22Rv1 (cell line): ENCODE results near the gene UCP2.

ENCODE experiments used
- ZFX ChIP-seq: fragments of 450-650 bp; IDR thresholded peaks from 2 replicates; pipeline ENCODE4 v1.6.1; 2017; ENCODE audit warnings: antibody characterized with exemption, borderline replicate concordance
- TF ChIP-seq, protein P1 (sequence below): fragments of 450-650 bp; IDR thresholded peaks from 2 replicates; pipeline ENCODE4 v1.5.1; 2017; ENCODE audit warnings: mild to moderate bottlenecking

DNA sequence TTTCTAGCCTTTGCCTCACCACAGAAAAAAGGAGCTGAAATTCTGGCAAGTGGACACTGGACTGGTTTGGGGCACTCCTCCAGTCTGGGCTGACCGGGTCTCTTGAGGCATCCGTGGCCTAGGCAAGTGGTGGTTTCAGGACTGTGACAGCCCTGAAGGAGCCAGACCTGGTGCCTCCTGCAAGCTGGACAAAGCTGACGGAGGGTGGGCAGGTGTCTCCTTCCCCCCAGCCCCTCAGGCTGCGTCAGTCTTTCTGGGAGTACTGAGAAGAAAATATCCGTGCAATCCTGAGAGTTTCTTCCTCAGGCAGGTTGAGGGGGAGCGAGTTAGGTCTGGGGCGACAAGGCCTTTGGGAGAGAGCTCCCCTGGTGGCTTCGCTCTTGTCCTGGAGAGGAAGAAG, 30.5 kb upstream of the UCP2 start:
- TF ChIP-seq, protein P1, sequence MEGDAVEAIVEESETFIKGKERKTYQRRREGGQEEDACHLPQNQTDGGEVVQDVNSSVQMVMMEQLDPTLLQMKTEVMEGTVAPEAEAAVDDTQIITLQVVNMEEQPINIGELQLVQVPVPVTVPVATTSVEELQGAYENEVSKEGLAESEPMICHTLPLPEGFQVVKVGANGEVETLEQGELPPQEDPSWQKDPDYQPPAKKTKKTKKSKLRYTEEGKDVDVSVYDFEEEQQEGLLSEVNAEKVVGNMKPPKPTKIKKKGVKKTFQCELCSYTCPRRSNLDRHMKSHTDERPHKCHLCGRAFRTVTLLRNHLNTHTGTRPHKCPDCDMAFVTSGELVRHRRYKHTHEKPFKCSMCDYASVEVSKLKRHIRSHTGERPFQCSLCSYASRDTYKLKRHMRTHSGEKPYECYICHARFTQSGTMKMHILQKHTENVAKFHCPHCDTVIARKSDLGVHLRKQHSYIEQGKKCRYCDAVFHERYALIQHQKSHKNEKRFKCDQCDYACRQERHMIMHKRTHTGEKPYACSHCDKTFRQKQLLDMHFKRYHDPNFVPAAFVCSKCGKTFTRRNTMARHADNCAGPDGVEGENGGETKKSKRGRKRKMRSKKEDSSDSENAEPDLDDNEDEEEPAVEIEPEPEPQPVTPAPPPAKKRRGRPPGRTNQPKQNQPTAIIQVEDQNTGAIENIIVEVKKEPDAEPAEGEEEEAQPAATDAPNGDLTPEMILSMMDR: no peak
- TF ChIP-seq ZFX: no peak
